ENCODE measurements around the gene TNS1.
"Not testable (repeated sequence)": the region's sequence is repeated elsewhere in the genome, so short reads cannot be mapped to it uniquely, and the experiment has no call there.

TNS1 gene

DNA sequence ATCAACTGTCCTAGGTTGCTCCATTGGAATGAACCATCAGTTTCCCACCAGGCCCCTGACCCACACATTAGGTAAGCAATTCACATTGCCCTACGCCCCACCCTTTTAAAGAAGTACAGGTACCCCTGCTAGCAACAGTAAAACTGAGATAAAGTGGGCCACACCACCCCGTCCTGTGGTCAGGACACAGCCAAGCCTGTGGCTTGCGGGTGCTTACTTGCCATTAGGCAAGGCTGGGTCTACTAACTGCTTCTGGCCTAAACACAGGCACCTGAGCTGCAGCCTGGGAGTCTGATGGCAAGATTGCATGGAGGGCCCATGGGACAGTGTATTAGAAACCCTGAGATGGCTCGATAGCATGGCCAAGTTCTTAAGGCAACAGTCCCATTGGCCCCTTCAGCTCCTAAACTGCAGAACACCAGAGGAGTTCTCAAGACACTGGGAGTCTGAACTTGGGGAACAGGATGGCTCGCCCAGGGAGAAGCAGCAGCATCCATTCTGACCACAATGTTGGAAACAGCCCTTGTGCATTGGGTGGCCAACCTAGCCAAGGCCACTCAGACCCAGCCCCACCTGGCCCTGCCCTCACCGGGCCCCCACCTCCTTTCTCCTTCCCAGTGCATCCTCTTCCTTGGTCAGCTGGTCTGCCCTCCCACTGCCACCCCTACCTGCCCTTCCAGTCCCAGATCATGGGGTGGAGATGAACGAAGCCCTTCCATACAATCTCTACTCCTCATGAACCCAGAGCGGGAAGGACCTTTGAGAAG lies 177.1 kb downstream of the TNS1 start:
- no peak for DNase-seq

GRCh38 chr2:217824223-217824622 lies 178.6 kb downstream of the TNS1 start:
- DNase-seq = no peak

GRCh38 chr2:217823626-217824025 lies 179.2 kb downstream of the TNS1 start:
- no peak for DNase-seq

GRCh38 chr2:217822296-217823252 lies 180.2 kb downstream of the TNS1 start:
- DNase-seq = no peak

DNA sequence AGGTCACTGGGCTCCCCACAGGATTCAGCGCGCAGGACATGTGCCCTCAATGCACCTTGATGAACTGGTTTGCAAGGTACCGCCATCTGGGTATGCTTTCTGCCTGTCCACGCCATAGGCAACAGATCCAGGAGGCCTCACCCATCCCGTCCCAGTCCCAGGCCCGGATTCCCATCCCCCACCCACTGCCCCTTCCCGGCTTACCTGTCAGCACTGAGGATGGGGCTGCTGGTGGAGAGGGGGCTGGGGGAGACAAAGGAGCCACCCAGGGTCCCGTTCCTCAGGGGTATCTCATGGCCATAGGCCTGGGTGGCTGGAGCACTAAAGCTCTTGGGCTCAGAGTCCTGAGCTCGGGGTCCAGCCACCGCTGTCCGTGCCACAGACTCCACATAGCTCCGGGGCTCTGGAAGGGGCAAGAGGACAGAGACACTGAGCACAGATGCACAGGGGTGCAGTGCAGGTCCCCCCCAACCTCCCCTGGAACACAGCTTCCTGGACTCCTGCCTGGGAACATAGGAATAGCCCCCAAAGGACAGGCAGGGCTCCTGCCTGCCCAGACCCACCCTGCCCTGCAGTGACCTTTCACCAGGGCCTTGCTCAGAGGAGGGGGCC lies 181.2 kb downstream of the TNS1 start:
- no peak for DNase-seq

GRCh38 chr2:217820904-217821303 lies 181.9 kb downstream of the TNS1 start:
- DNase-seq = no peak

- DNase-seq = no peak
Measured at GRCh38 chr2:217820091-217820819, 182.5 kb downstream of the TNS1 start.

DNA sequence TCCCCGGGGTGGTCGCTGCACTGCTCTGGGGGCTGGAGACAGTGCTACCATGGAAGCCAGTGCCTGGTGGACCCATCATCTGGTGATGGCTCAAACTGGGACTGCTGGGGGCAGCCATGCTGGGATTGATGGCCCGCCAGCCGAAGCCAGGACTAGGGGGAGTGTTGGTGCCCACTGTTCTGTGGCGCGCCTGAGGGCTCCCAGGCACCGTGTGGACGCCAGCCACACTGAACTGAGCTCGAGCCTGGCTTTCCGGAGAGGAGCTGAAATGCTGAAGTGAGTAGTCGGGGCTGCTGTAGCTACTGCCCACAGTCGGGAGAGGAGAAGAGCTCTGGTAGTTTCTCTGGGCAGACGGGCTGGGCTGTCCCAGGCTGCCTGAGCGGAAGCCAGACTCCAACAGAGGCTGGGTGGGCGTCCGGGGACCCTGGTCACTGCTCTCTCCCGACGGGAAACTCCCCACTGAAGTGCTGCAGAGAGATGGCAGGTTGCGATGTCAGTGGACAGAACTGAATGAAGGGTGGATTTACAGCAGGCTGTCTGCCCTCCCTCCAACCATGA lies 184.4 kb downstream of the TNS1 start:
- no peak for DNase-seq

- DNase-seq = no peak
Measured at GRCh38 chr2:217817466-217818292, 185.1 kb downstream of the TNS1 start.

GRCh38 chr2:217816396-217816869 lies 186.4 kb downstream of the TNS1 start:
- DNase-seq = no peak

DNA sequence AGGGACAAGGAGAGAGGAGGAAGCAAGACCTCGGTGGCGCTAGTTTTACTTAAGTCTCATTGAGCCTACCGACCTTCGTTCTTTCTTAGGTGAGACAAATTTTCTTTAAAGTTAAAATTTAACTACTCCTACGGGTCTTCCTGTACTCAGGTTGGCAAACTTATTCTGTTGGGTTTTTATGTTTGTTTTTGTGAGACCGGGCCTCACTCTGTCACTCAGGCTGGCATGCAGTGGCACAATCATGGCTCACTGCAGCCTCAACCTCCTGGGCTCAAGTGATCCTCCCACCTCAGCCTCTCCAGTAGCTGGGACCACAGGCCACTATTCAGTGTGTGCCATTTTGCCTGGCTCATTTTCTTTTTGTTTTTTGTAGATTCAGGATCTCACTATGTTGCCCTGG lies 189.0 kb downstream of the TNS1 start:
- no peak for DNase-seq

GRCh38 chr2:217812170-217812569 lies 190.6 kb downstream of the TNS1 start:
- no peak for DNase-seq

- DNase-seq = no peak
Measured at GRCh38 chr2:217810260-217810659, 192.5 kb downstream of the TNS1 start.

GRCh38 chr2:217809736-217810135 lies 193.1 kb downstream of the TNS1 start:
- no peak for DNase-seq

- DNase-seq = not testable (repeated sequence)
Measured at GRCh38 chr2:217808967-217809366, 193.8 kb downstream of the TNS1 start.

- DNase-seq = no peak
Measured at GRCh38 chr2:217808326-217808725, 194.5 kb downstream of the TNS1 start.

- DNase-seq = no peak
Measured at GRCh38 chr2:217807753-217808152, 195.0 kb downstream of the TNS1 start.

- DNase-seq = no peak
Measured at GRCh38 chr2:217807025-217807424, 195.8 kb downstream of the TNS1 start.

GRCh38 chr2:217806482-217806765 lies 196.4 kb downstream of the TNS1 start:
- no peak for DNase-seq

GRCh38 chr2:217805668-217806481 lies 196.9 kb downstream of the TNS1 start:
- no peak for DNase-seq
